Endothelial cell of umbilical vein (primary cell): Measurements from ENCODE around the gene TARBP2.

Experiments used
- EZH2 ChIP-seq: IDR thresholded peaks from 2 replicates; pipeline ENCODE4 v1.6.1; 2012; ENCODE audit warnings: borderline replicate concordance, low read depth, mild to moderate bottlenecking, moderate library complexity, low read length, inconsistent platforms; ENCODE audit not compliant: severe bottlenecking
- FOS ChIP-seq: IDR thresholded peaks from 2 replicates; pipeline ENCODE4 v1.6.1; 2011; ENCODE audit warnings: mild to moderate bottlenecking, low read length, moderate library complexity, borderline replicate concordance; ENCODE audit not compliant: insufficient read depth
- JUN ChIP-seq: IDR thresholded peaks from 2 replicates; pipeline ENCODE4 v1.6.1; 2011; ENCODE audit warnings: borderline replicate concordance, low read depth; ENCODE audit not compliant: insufficient read length, insufficient read depth
- POLR2A ChIP-seq: IDR thresholded peaks from 2 replicates; pipeline ENCODE4 v1.6.1; 2012; ENCODE audit warnings: low read depth, mild to moderate bottlenecking, control low read depth, low read length
- POLR2AphosphoS5 ChIP-seq: IDR thresholded peaks from 2 replicates; pipeline ENCODE4 v1.6.1; 2012; ENCODE audit warnings: low read depth, mild to moderate bottlenecking, control low read depth, low read length, moderate library complexity; ENCODE audit not compliant: insufficient read depth
- TF ChIP-seq, protein P1 (sequence below), 2 donors: IDR thresholded peaks; 1 replicate in 1 of 2; 2 replicates in 1 of 2; pipeline ENCODE4 v1.5.1; 2011; ENCODE audit warnings: low read length in 2 of 2, mild to moderate bottlenecking in 2 of 2, moderate library complexity in 2 of 2, control low read depth in 1 of 2, inconsistent platforms in 1 of 2, low read depth in 1 of 2; ENCODE audit not compliant: insufficient read depth in 1 of 2; ENCODE audit errors: extremely low read depth in 1 of 2

DNA sequence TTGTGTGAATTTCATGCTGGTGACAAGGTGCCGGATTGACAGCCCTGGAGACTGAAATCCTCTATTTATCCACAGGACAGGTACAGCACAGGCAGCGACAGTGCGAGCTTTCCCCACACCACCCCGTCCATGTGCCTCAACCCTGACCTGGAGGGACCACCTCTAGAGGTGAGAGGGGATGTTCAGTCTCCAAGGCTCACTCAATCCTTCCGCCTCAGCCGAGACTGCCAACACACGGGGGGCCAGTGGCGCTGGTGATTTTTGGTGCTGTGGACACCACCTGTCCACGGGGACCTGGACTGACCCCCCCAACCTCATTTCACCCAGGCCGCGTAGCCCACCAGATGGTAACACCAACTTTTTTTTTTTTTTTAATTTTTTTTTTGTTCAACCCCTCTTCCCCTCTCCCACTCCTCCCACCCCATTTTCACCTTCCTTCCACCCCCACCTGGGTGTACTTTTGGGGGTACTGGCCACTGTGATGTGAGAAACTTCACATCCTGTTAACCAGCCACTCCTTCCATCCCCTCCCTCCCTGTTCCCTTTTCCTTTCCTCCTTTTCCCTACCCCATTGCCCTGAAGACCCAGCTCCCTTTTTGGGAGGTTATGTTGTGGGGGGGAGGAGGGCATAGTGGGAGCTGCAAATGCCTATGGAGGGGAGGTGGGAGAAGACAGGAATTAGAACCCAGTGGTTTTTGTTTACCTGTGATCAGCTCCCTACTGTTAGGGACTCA lies 36.2 kb upstream of the TARBP2 start:
- TF ChIP-seq, protein P1, sequence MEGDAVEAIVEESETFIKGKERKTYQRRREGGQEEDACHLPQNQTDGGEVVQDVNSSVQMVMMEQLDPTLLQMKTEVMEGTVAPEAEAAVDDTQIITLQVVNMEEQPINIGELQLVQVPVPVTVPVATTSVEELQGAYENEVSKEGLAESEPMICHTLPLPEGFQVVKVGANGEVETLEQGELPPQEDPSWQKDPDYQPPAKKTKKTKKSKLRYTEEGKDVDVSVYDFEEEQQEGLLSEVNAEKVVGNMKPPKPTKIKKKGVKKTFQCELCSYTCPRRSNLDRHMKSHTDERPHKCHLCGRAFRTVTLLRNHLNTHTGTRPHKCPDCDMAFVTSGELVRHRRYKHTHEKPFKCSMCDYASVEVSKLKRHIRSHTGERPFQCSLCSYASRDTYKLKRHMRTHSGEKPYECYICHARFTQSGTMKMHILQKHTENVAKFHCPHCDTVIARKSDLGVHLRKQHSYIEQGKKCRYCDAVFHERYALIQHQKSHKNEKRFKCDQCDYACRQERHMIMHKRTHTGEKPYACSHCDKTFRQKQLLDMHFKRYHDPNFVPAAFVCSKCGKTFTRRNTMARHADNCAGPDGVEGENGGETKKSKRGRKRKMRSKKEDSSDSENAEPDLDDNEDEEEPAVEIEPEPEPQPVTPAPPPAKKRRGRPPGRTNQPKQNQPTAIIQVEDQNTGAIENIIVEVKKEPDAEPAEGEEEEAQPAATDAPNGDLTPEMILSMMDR (IDR thresholded peaks at IDR 0.05; ENCODE audit: extremely low read depth in 1 of 2, insufficient read depth in 1 of 2, low read depth in 1 of 2, low read length in 2 of 2): no peak
- TF ChIP-seq EZH2: no peak
- no peak for TF ChIP-seq POLR2AphosphoS5
- no peak for TF ChIP-seq JUN
- no peak for TF ChIP-seq POLR2A
- TF ChIP-seq FOS: no peak
